Heart left ventricle (tissue), 16 donors: ENCODE measurements around the gene PARP15. TPM values are rescaled to one million over a fixed set of nuclear protein-coding genes. Genes with fewer than 3 reads are reported as not detected.

Experiments used
- ATAC-seq, 4 donors: fragments of 200-7000 bp; cut with Tn5 transposase; one replicate each; pipeline ENCODE4 v1.9.1; 2020 to 2022; ENCODE audit warnings: moderate library complexity in 4 of 4, mild to moderate bottlenecking in 3 of 4, moderate number of reproducible peaks in 1 of 4
- DNase-seq, 5 donors: peaks; one replicate each; pipeline ENCODE4 v3.0.0-alpha.2; 2020
- H3K27ac ChIP-seq, 12 donors: fragments of 200-600 bp; sonication (generic) in 4 of 12; one replicate each; pipeline versions ENCODE4 v1.5.0 to v1.8.0; 2016 to 2022; ENCODE audit warnings: mild to moderate bottlenecking in 2 of 12
- H3K27me3 ChIP-seq, 9 donors: fragments of 200-600 bp; sonication (generic) in 2 of 9; one replicate each; pipeline versions ENCODE4 v1.5.1 to v1.8.0; 2016 to 2022; ENCODE audit warnings: mild to moderate bottlenecking in 3 of 9
- H3K36me3 ChIP-seq, 9 donors: fragments of 200-600 bp; sonication (generic) in 2 of 9; one replicate each; pipeline versions ENCODE4 v1.5.0 to v1.8.0; 2018 to 2022; ENCODE audit warnings: mild to moderate bottlenecking in 2 of 9
- H3K4me1 ChIP-seq, 12 donors: fragments of 200-600 bp; sonication (generic) in 4 of 12; one replicate each; pipeline versions ENCODE4 v1.5.0 to v1.8.0; 2016 to 2022; ENCODE audit warnings: mild to moderate bottlenecking in 3 of 12
- H3K4me3 ChIP-seq, 12 donors: fragments of 200-600 bp; sonication (generic) in 4 of 12; one replicate each; pipeline versions ENCODE4 v1.5.0 to v1.8.0; 2017 to 2022; ENCODE audit warnings: mild to moderate bottlenecking in 9 of 12, moderate library complexity in 4 of 12
- H3K9me3 ChIP-seq, 12 donors: fragments of 200-600 bp; sonication (generic) in 4 of 12; one replicate each; pipeline versions ENCODE4 v1.5.0 to v1.8.0; 2016 to 2022; ENCODE audit warnings: mild to moderate bottlenecking in 1 of 12
- POLR2A ChIP-seq, 2 donors: fragments of 450-650 bp; IDR thresholded peaks; one replicate each; pipeline ENCODE4 v1.6.1; 2017; ENCODE audit warnings: antibody characterized with exemption in 2 of 2, mild to moderate bottlenecking in 2 of 2, moderate library complexity in 2 of 2
- whole genome bisulfite sequencing, 4 donors: extraction: QIAGEN DNeasy Blood & Tissue Kit in 2 of 4; methylation state at CpG; one replicate each; pipeline versions ENCODE4 v1.1.5 to v1.1.7; 2013 to 2018; 5-methylcytosine and 5-hydroxymethylcytosine counted together
- intact Hi-C, 10 donors: fragments of 100-400 bp; cut with DNase I; formaldehyde crosslinking; loops; one replicate each; pipeline versions ENCODE4 v1.11.1 to v1.14.2; 2022
- polyA plus RNA-seq, 2 donors: library from polyadenylated mRNA; stranded (reverse); fragments of 200-250 nt; gene quantifications; one replicate each; pipeline ENCODE4 v1.2.3, GENCODE V29; 2013
- total RNA-seq, 9 donors: library from RNA; depleted of rRNA in 2 of 9; stranded (reverse); fragments of >200 nt in 2 of 9; fragmentation: NEBNext Ultra II Directional in 3 of 9; extraction: Animal tissue kit (Norgen Biotek cat#: 25700) in 3 of 9; gene quantifications; one replicate each; pipeline versions ENCODE4 v1.1.0 to v1.2.4, GENCODE V29; 2016 to 2023
- TF ChIP-seq, protein P1 (sequence below), 12 donors: fragments of 200-600 bp; sonication (generic) in 4 of 12; IDR thresholded peaks; one replicate each; pipeline versions ENCODE4 v1.5.0 to v1.8.0; 2018 to 2022; ENCODE audit warnings: antibody characterized with exemption in 12 of 12, mild to moderate bottlenecking in 5 of 12
- donor health status: ischemic (EF 13 %, LVEDD 7.1; RV severe dilation, severe dysfunction).
- donor health status: healthy with polysubstance abuse.
- donor health status: DM: no; HTN: yes; CAD: no.
- donor health status: DM: no; HTN: no; CAD: no.
- donor health status: ischemic (EF 25% LVEDD 6.9; RV normal size, moderate dysfunction).
- donor health status: ischemic (EF 25% LVEDD 5.7; RV mildly dilated, moderate dysfunction).
- donor health status: healthy.
- donor health status: DM: yes; HTN: yes; CAD: no.
- donor health status: ischemic (EF 35%, LVEDD 5.7; RV mildly dilated, moderate dysfunction).
- donor health status: nonischemic (EF 11% LVEDD 7.7; RV severe dilation, severe dysfunction).
- donor health status: DM: yes; HTN: yes; CAD: no.
- donor health status: PGD.
- donor health status: ischemic (EF 29% LVEDD 5.4; RV normal size, mild dysfunction).
- donor health status: nonischemic (EF 23%, LVEDD 6.1; RV moderate dilation, normal function).

PARP15 gene
- total and polyA plus RNA-seq, 11 donors: 0.21 to 2.9 (median 0.67) TPM

GRCh38 chr3:122620399-122620798 is 42.9 kb downstream of the PARP15 start:
- H3K4me3 ChIP-seq: no peak overlapping the region
- WGBS, 4 donors: 59 to 71% (median 64%) methylated on average over 4 of the region's 4 CpGs
- no peak for TF ChIP-seq POLR2A (IDR thresholded peaks at IDR 0.05)
- TF ChIP-seq, protein P1, sequence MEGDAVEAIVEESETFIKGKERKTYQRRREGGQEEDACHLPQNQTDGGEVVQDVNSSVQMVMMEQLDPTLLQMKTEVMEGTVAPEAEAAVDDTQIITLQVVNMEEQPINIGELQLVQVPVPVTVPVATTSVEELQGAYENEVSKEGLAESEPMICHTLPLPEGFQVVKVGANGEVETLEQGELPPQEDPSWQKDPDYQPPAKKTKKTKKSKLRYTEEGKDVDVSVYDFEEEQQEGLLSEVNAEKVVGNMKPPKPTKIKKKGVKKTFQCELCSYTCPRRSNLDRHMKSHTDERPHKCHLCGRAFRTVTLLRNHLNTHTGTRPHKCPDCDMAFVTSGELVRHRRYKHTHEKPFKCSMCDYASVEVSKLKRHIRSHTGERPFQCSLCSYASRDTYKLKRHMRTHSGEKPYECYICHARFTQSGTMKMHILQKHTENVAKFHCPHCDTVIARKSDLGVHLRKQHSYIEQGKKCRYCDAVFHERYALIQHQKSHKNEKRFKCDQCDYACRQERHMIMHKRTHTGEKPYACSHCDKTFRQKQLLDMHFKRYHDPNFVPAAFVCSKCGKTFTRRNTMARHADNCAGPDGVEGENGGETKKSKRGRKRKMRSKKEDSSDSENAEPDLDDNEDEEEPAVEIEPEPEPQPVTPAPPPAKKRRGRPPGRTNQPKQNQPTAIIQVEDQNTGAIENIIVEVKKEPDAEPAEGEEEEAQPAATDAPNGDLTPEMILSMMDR (IDR thresholded peaks at IDR 0.05): no peak
- no peaks in the 10 kb centered on the region for H3K36me3 ChIP-seq
- no peaks in the 10 kb centered on the region for H3K27me3 ChIP-seq
- DNase-seq (no peak), ATAC-seq (no peak)
- intact Hi-C loops: no loop called here
- no peaks in the 10 kb centered on the region for H3K9me3 ChIP-seq
- H3K4me1 ChIP-seq: no peaks in the 10 kb centered on the region
- H3K27ac ChIP-seq: no peak overlapping the region

GRCh38 chr3:122621112-122621511 is 43.7 kb downstream of the PARP15 start:
- Histone ChIP-seq H3K9me3 (no peaks in the 10 kb centered on the region), H3K27ac (no peak overlapping the region), H3K4me3 (no peak overlapping the region), H3K27me3 (no peaks in the 10 kb centered on the region), H3K4me1 (no peaks in the 10 kb centered on the region), H3K36me3 (no peaks in the 10 kb centered on the region)
- no peak for TF ChIP-seq POLR2A (IDR thresholded peaks at IDR 0.05)
- TF ChIP-seq, protein P1 (IDR thresholded peaks at IDR 0.05): no peak
- 61 to 73% (median 67%) methylated on average over 3 of the region's 3 CpGs for WGBS, 4 donors
- DNase-seq (no peak), ATAC-seq (no peak)
- intact Hi-C loops: no loop called here

- ATAC-seq: no peak
- Histone ChIP-seq H3K27ac (no peak overlapping the region), H3K36me3 (no peaks in the 10 kb centered on the region), H3K4me3 (no peak overlapping the region), H3K9me3 (no peaks in the 10 kb centered on the region), H3K4me1 (no peaks in the 10 kb centered on the region), H3K27me3 (no peaks in the 10 kb centered on the region)
- WGBS, 4 donors: 78 to 84% (median 79%) methylated on average over 8 of the region's 8 CpGs
- no peak for DNase-seq
- TF ChIP-seq, protein P1 (IDR thresholded peaks at IDR 0.05): no peak
- no peak for TF ChIP-seq POLR2A (IDR thresholded peaks at IDR 0.05)
- intact Hi-C loops: no loop called here
These were observed 45.8 kb downstream of the PARP15 start for GRCh38 chr3:122623031-122623829.

DNA sequence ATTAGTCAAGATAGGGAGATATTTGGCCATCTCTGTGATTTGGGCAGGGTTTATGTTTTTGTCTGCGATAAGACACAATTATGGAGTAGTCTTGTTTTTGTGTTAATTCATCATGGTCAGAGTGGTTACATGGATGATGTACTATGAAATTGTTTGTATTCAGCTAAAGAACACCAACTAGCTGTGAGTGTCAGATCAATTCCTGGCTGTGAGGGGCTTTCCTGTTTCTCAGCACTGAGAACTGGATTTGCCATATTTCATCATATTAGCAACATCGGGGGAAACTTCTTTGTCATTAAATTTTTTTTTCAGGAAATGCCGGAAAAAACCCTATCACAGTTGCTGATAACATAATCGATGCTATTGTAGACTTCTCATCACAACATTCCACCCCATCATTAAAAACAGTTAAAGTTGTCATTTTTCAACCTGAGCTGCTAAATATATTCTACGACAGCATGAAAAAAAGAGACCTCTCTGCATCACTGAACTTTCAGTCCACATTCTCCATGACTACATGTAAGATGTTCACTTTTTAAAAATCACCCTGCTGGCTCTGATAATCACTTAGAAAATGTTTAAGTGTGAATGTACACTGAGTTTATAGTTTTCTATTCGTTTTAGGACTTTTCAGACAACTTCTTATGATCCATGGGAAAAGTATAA is 49.2 kb downstream of the PARP15 start:
- Histone ChIP-seq H3K36me3 (no peaks in the 10 kb centered on the region), H3K4me1 (no peaks in the 10 kb centered on the region), H3K4me3 (no peak overlapping the region), H3K9me3 (no peaks in the 10 kb centered on the region), H3K27me3 (no peaks in the 10 kb centered on the region), H3K27ac (no peak overlapping the region)
- TF ChIP-seq POLR2A (IDR thresholded peaks at IDR 0.05): no peak
- TF ChIP-seq, protein P1 (IDR thresholded peaks at IDR 0.05): no peak
- ATAC-seq (no peak), DNase-seq (no peak)
- WGBS, 4 donors: 66 to 72% (median 68%) methylated on average over 6 of the region's 6 CpGs
- intact Hi-C loops: no loop called here
